Right lobe of liver (tissue), 4 donors: Measurements from ENCODE around the gene IGSF21.

Experiments
- POLR2A ChIP-seq: fragments of 450-650 bp; IDR thresholded peaks from one replicate; pipeline ENCODE4 v1.6.1; 2017; ENCODE audit warnings: antibody characterized with exemption, mild to moderate bottlenecking
- TF ChIP-seq, protein P1 (sequence below), 4 donors: fragments of 200-600 bp in 3 of 4; fragments of 450-650 bp in 1 of 4; IDR thresholded peaks; one replicate each; pipeline versions ENCODE4 v1.5.1 to v1.8.0; 2016 to 2022; ENCODE audit warnings: antibody characterized with exemption in 4 of 4, mild to moderate bottlenecking in 2 of 4
- donor health status: DM: no; HTN: no; CAD: no.
- donor health status: DM: no; HTN: no; CAD: no.
- donor health status: DM: no; HTN: yes; CAD: no.

DNA sequence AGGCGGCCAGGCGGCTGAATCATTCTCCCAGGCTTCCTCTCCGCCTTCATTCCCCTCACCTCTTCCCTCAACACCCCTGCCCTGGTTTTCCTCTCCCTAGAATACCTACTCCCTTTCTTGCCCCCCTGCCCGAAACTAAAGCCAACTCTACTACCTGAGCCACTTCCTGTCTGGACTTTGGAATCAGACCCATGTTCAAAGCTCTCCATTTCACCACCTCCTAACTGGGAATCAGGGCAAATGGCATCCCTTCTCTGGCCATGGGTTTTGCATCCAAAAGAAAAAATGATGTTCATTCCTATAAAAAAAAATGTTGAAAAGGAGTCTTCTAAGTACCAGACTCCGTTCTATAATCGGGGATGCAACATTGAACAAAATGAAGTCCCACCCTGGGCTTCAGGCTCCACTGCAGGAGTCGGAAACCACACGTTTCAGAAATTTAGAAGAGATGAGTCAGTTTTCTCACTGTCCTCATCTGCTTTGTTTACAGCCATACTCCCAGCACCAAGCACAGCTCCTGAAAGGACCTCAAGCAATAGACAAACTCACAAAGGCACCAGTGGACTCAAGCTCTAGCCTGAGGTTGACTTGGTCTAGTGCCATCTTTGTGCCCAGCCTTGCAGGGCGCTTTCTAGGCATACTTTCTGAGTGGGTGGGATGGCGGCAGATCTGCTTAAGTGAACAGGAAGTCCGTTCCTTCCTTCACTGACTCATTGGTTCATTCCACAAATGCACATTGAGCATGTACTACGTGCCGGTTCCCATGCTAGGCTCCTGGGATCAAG lies 176.2 kb downstream of the IGSF21 start:
- TF ChIP-seq, protein P1, sequence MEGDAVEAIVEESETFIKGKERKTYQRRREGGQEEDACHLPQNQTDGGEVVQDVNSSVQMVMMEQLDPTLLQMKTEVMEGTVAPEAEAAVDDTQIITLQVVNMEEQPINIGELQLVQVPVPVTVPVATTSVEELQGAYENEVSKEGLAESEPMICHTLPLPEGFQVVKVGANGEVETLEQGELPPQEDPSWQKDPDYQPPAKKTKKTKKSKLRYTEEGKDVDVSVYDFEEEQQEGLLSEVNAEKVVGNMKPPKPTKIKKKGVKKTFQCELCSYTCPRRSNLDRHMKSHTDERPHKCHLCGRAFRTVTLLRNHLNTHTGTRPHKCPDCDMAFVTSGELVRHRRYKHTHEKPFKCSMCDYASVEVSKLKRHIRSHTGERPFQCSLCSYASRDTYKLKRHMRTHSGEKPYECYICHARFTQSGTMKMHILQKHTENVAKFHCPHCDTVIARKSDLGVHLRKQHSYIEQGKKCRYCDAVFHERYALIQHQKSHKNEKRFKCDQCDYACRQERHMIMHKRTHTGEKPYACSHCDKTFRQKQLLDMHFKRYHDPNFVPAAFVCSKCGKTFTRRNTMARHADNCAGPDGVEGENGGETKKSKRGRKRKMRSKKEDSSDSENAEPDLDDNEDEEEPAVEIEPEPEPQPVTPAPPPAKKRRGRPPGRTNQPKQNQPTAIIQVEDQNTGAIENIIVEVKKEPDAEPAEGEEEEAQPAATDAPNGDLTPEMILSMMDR (IDR thresholded peaks at IDR 0.05), result no peak
- TF ChIP-seq POLR2A, result no peak
